ENCODE measurements around the gene NXNL1.
A peak's percentile ranks its signal among the peaks of the same experiment; 100 is the strongest.

Gene NXNL1

DNA sequence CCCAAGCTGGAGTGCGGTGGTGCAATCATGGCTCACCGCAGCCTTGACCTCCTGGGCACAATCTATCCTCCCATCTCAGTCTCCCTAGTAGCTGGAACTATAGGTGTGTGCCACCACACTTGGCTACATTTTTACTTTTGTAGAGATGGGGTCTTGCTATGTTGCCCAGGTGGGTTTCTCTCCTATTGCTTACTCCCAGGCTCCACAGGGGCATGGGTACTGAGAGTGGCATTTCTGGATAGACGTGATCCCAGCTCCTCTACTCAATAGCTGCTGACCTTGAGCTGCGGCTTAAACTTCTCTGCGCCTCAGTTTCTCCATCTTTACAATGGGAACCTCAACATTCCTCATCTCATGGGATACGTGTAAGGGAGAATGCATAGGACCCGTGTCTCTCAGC, 29.3 kb downstream of the NXNL1 start:
- Histone ChIP-seq H4K20me1 (ENCODE audit: insufficient read depth, low read length) (no peaks in the 10 kb centered on the region), H3K27ac (ENCODE audit: low read length) (no peak overlapping the region), H3K9me3 (replicated peaks; ENCODE audit: insufficient read depth, low read length) (no peaks in the 10 kb centered on the region), H3K27me3 (replicated peaks; ENCODE audit: insufficient read depth, low read length) (peaks cover 34% of the 10 kb centered on the region), H3K79me2 (ENCODE audit: low read length) (no peaks in the 10 kb centered on the region), H3K9ac (ENCODE audit: low read length) (no peak overlapping the region), H3K36me3 (replicated peaks; ENCODE audit: insufficient read depth, low read length) (no peaks in the 10 kb centered on the region), H3K4me3 (ENCODE audit: low read length) (no peak overlapping the region), H2AFZ (ENCODE audit: low read length) (no peak overlapping the region), H3F3A (ENCODE audit: insufficient read depth, low read length) (no peaks in the 10 kb centered on the region), H3K9me2 (replicated peaks; ENCODE audit: insufficient read depth, low read length) (no peaks in the 10 kb centered on the region), H3K4me2 (ENCODE audit: low read depth, low read length) (no peak overlapping the region), H3K4me1 (ENCODE audit: low read length) (no peaks in the 10 kb centered on the region)
- no peak for DNase-seq
- TF ChIP-seq EZH2phosphoT487 (IDR thresholded peaks at IDR 0.05; ENCODE audit: low read length), result no peak
- TF ChIP-seq, protein P1, sequence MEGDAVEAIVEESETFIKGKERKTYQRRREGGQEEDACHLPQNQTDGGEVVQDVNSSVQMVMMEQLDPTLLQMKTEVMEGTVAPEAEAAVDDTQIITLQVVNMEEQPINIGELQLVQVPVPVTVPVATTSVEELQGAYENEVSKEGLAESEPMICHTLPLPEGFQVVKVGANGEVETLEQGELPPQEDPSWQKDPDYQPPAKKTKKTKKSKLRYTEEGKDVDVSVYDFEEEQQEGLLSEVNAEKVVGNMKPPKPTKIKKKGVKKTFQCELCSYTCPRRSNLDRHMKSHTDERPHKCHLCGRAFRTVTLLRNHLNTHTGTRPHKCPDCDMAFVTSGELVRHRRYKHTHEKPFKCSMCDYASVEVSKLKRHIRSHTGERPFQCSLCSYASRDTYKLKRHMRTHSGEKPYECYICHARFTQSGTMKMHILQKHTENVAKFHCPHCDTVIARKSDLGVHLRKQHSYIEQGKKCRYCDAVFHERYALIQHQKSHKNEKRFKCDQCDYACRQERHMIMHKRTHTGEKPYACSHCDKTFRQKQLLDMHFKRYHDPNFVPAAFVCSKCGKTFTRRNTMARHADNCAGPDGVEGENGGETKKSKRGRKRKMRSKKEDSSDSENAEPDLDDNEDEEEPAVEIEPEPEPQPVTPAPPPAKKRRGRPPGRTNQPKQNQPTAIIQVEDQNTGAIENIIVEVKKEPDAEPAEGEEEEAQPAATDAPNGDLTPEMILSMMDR (IDR thresholded peaks at IDR 0.05; ENCODE audit: low read length), result no peak
- no peak for TF ChIP-seq EZH2 (optimal IDR thresholded peaks at IDR 0.05; ENCODE audit: low read depth, low read length)

DNA sequence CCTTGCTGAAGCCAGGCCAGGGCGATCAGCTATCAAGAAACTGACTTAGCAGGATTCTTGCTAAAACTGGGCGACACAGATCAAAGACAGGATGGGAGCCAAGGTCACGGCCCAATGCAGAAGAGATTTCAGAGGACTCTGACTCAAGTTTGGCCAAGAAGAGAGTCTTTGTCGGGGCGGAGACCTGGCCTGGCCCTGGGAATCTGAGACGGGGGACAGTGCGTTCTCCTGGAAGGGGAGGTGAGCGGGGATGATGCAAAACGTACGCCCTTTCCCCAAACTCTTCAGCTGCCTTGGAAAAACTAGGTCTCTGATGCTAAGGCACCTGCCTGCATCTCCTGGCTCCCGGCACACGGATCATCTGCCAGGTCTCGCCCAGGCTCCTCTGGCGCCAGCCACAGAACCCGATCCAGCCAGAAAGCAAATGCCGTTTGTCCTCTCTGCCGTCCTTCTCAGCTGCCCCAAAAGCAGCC, 31.0 kb downstream of the NXNL1 start:
- H3F3A ChIP-seq (ENCODE audit: insufficient read depth, low read length), result no peaks in the 10 kb centered on the region
- no peaks in the 10 kb centered on the region for H3K9me3 ChIP-seq (replicated peaks; ENCODE audit: insufficient read depth, low read length)
- no peak for DNase-seq
- H4K20me1 ChIP-seq (ENCODE audit: insufficient read depth, low read length), result no peaks in the 10 kb centered on the region
- no peak overlapping the region for H3K4me3 ChIP-seq (ENCODE audit: low read length)
- H3K9ac ChIP-seq (ENCODE audit: low read length), result no peak overlapping the region
- no peaks in the 10 kb centered on the region for H3K9me2 ChIP-seq (replicated peaks; ENCODE audit: insufficient read depth, low read length)
- TF ChIP-seq EZH2phosphoT487 (IDR thresholded peaks at IDR 0.05; ENCODE audit: low read length) (no peak), EZH2 (optimal IDR thresholded peaks at IDR 0.05; ENCODE audit: low read depth, low read length) (no peak)
- TF ChIP-seq, protein P1 (IDR thresholded peaks at IDR 0.05; ENCODE audit: low read length), result no peak
- H3K4me1 ChIP-seq (ENCODE audit: low read length), result no peaks in the 10 kb centered on the region
- peaks cover 24% of the 10 kb centered on the region for H3K27me3 ChIP-seq (replicated peaks; ENCODE audit: insufficient read depth, low read length)
- no peaks in the 10 kb centered on the region for H3K79me2 ChIP-seq (ENCODE audit: low read length)
- no peaks in the 10 kb centered on the region for H3K36me3 ChIP-seq (replicated peaks; ENCODE audit: insufficient read depth, low read length)
- no peak overlapping the region for H3K27ac ChIP-seq (ENCODE audit: low read length)
- no peak overlapping the region for H3K4me2 ChIP-seq (ENCODE audit: low read depth, low read length)
- H2AFZ ChIP-seq (ENCODE audit: low read length), result no peak overlapping the region

DNA sequence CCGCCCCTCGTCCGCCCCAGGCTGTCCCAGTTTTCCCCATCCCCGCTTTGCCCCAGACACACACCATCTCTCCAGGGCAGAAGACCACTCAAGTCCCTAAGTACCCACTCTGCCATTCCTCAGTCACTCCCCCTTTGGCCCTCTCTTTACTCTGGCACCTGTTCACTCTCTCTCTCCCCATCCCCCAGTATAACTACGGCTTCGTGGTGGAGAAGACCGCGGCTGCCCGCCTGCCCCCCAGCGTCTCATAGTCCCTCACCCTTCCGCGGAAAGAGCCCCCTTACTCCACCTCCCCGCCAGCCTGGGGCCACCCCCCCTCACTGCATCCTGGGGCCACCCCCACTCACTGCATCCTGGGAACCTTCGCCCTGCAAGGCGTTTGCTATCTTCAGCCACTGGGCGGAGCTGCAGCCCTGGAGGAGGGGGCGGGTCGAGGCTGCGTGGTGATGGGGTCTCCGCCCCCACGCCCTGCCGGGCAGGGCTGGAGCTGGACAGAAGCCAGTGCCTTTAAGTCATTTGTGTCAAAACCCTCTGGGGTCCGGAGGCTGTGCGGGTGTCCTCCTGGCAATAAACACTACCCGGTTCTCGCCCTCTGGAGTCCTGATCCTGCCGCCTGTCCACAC, 35.9 kb downstream of the NXNL1 start:
- H3K9me3 ChIP-seq (replicated peaks; ENCODE audit: insufficient read depth, low read length), result no peaks in the 10 kb centered on the region
- no peaks in the 10 kb centered on the region for H3K79me2 ChIP-seq (ENCODE audit: low read length)
- H3K4me3 ChIP-seq (ENCODE audit: low read length), result no peak overlapping the region
- H3F3A ChIP-seq (ENCODE audit: insufficient read depth, low read length), result peaks cover 7% of the 10 kb centered on the region; the same call in 1 of the 2 replicates
- H3K4me1 ChIP-seq (ENCODE audit: low read length), result no peaks in the 10 kb centered on the region
- H3K9ac ChIP-seq (ENCODE audit: low read length), result no peak overlapping the region
- H3K27me3 ChIP-seq (replicated peaks; ENCODE audit: insufficient read depth, low read length), result peaks cover 7% of the 10 kb centered on the region
- no peak overlapping the region for H3K27ac ChIP-seq (ENCODE audit: low read length)
- H4K20me1 ChIP-seq (ENCODE audit: insufficient read depth, low read length), result no peaks in the 10 kb centered on the region
- no peaks in the 10 kb centered on the region for H3K36me3 ChIP-seq (replicated peaks; ENCODE audit: insufficient read depth, low read length)
- DNase-seq, result no peak
- no peak for TF ChIP-seq EZH2phosphoT487 (IDR thresholded peaks at IDR 0.05; ENCODE audit: low read length)
- TF ChIP-seq, protein P1 (IDR thresholded peaks at IDR 0.05; ENCODE audit: low read length), result peak; percentile 31
- H3K4me2 ChIP-seq (ENCODE audit: low read depth, low read length), result no peak overlapping the region
- H2AFZ ChIP-seq (ENCODE audit: low read length), result no peak overlapping the region
- no peaks in the 10 kb centered on the region for H3K9me2 ChIP-seq (replicated peaks; ENCODE audit: insufficient read depth, low read length)

Data from MM.1S (cell line).